SK-N-SH (cell line): ENCODE measurements around the gene GNPTAB. TPM values are rescaled to one million over a fixed set of nuclear protein-coding genes. Genes with fewer than 3 reads are reported as not detected.

Experiments
- CTCF ChIA-PET: fragments of 300-600, 350-600 bp; formaldehyde crosslinking; extraction: SDS; loops from one replicate; lab custom pipeline; 2021; lab: Yijun Ruan, JAX
- POLR2A ChIA-PET: fragments of 350-600 bp; sonication (Branson Sonifier 250); formaldehyde crosslinking; extraction: SDS; loops from one replicate; lab custom pipeline; 2020; ENCODE audit warnings: antibody characterized with exemption, inconsistent platforms; lab: Yijun Ruan, JAX
- DNase-seq: peaks from one replicate; pipeline ENCODE4 v3.0.0; 2012
- H2AFZ ChIP-seq: fragments of 200-600 bp; sonication (generic); 2 replicates; pipeline ENCODE4 v1.8.1; 2016; ENCODE audit warnings: antibody characterized with exemption, mild to moderate bottlenecking, low read depth
- H3F3A ChIP-seq: fragments of 200-600 bp; sonication (generic); replicated peaks from 2 replicates; pipeline ENCODE3; 2016; ENCODE audit warnings: antibody characterized with exemption, mild to moderate bottlenecking; ENCODE audit not compliant: insufficient read depth
- H3K27ac ChIP-seq, 2 experiments: fragments of 200-500 bp in 1 of 2; fragments of 200-600 bp in 1 of 2; sonication (Bioruptor generic) in 1 of 2; sonication (generic), shearing (Covaris generic) in 1 of 2; 2 replicates each; pipeline versions ENCODE4 v1.5.1 to v1.6.1; 2014 to 2016; ENCODE audit warnings: low read depth in 2 of 2, inconsistent platforms in 1 of 2, low read length in 1 of 2, mild to moderate bottlenecking in 1 of 2, mixed read lengths in 1 of 2
- H3K27me3 ChIP-seq: fragments of 200-600 bp; sonication (generic), shearing (Covaris generic); 2 replicates; pipeline ENCODE4 v1.6.1; 2016; ENCODE audit warnings: mixed run types; ENCODE audit not compliant: insufficient read depth
- H3K36me3 ChIP-seq, 2 experiments: fragments of 200-500 bp in 1 of 2; fragments of 200-600 bp in 1 of 2; sonication (Bioruptor generic) in 1 of 2; sonication (generic) in 1 of 2; replicated peaks in 1 of 2; 2 replicates each; pipeline versions ENCODE3 to v1.5.1; 2014 to 2016; ENCODE audit warnings: low read length in 1 of 2, mild to moderate bottlenecking in 1 of 2; ENCODE audit not compliant: insufficient read depth in 2 of 2, control insufficient read depth in 1 of 2
- H3K4me1 ChIP-seq, 2 experiments: fragments of 200-500 bp in 1 of 2; fragments of 200-600 bp in 1 of 2; sonication (Bioruptor generic) in 1 of 2; sonication (generic), shearing (Covaris generic) in 1 of 2; 2 replicates each; pipeline versions ENCODE4 v1.5.1 to v1.6.1; 2014 to 2016; ENCODE audit warnings: low read depth in 1 of 2, low read length in 1 of 2, mixed run types in 1 of 2; ENCODE audit not compliant: insufficient read depth in 2 of 2, control insufficient read depth in 1 of 2
- H3K4me2 ChIP-seq: fragments of 200-600 bp; sonication (generic), shearing (Covaris generic); 2 replicates; pipeline ENCODE4 v1.6.1; 2017; ENCODE audit warnings: mixed run types
- H3K4me3 ChIP-seq, 2 experiments: fragments of 200-500 bp in 1 of 2; fragments of 200-600 bp in 1 of 2; sonication (Bioruptor generic) in 1 of 2; sonication (generic), shearing (Covaris generic) in 1 of 2; 2 replicates each; pipeline versions ENCODE4 v1.5.1 to v1.8.1; 2014 to 2016; ENCODE audit warnings: low read depth in 2 of 2, inconsistent platforms in 1 of 2, low read length in 1 of 2, mild to moderate bottlenecking in 1 of 2, mixed read lengths in 1 of 2, moderate library complexity in 1 of 2
- H3K79me2 ChIP-seq: fragments of 200-600 bp; sonication (generic); 2 replicates; pipeline ENCODE4 v1.8.1; 2017; ENCODE audit warnings: mild to moderate bottlenecking; ENCODE audit not compliant: insufficient read depth
- H3K9ac ChIP-seq: fragments of 200-600 bp; sonication (generic); 2 replicates; pipeline ENCODE4 v1.6.1; 2017; ENCODE audit warnings: mixed run types
- H3K9me2 ChIP-seq: fragments of 200-600 bp; sonication (generic); 2 replicates; pipeline ENCODE4 v1.6.1; 2017; ENCODE audit warnings: mixed run types
- H3K9me3 ChIP-seq: fragments of 200-600 bp; sonication (generic); 2 replicates; pipeline ENCODE4 v1.6.1; 2017; ENCODE audit warnings: mixed run types, mild to moderate bottlenecking, moderate library complexity
- H4K20me1 ChIP-seq: fragments of 200-600 bp; sonication (generic); 2 replicates; pipeline ENCODE4 v1.6.1; 2017; ENCODE audit warnings: mild to moderate bottlenecking, mixed run types; ENCODE audit not compliant: insufficient read depth
- CHD2 ChIP-seq: fragments of 150-350 bp; IDR thresholded peaks from 2 replicates; pipeline ENCODE4 v1.6.1; 2018; ENCODE audit warnings: low read length; ENCODE audit not compliant: partially characterized antibody
- EP300 ChIP-seq, 2 experiments: IDR thresholded peaks; 2 replicates each; pipeline versions ENCODE4 v1.4.0 to v1.6.1; 2012; ENCODE audit warnings: borderline replicate concordance in 1 of 2, low read depth in 1 of 2, low read length in 1 of 2
- EZH2phosphoT487 ChIP-seq: fragments of 200-600 bp; sonication (generic); IDR thresholded peaks from 2 replicates; pipeline ENCODE4 v1.6.1; 2017; ENCODE audit warnings: low read depth, mixed run types, mild to moderate bottlenecking, antibody characterized with exemption, moderate library complexity, borderline replicate concordance
- FOSL2 ChIP-seq: IDR thresholded peaks from 2 replicates; pipeline ENCODE4 v1.4.0; 2012; ENCODE audit warnings: low read depth, mild to moderate bottlenecking, moderate library complexity, borderline replicate concordance
- FOXJ3 ChIP-seq: sonication (generic); formaldehyde crosslinking; IDR thresholded peaks from 2 replicates; pipeline ENCODE4 v1.5.1; 2020; ENCODE audit warnings: mild to moderate bottlenecking, missing genetic modification reagents
- JUND ChIP-seq: IDR thresholded peaks from 2 replicates; pipeline ENCODE4 v1.4.0; 2012
- MEF2A ChIP-seq: IDR thresholded peaks from 2 replicates; pipeline ENCODE4 v1.4.0; 2012; ENCODE audit warnings: low read depth, borderline replicate concordance
- MXI1 ChIP-seq: IDR thresholded peaks from 2 replicates; pipeline ENCODE4 v1.6.1; 2012; ENCODE audit warnings: mild to moderate bottlenecking, low read depth, low read length, improper control_type of control experiment
- NRF1 ChIP-seq: IDR thresholded peaks from 2 replicates; pipeline ENCODE4 v1.6.1; 2012; ENCODE audit warnings: low read depth, mild to moderate bottlenecking, low read length
- RAD21 ChIP-seq: IDR thresholded peaks from 2 replicates; pipeline ENCODE4 v1.6.1; 2012; ENCODE audit warnings: mild to moderate bottlenecking, low read length
- RFX5 ChIP-seq: IDR thresholded peaks from 2 replicates; pipeline ENCODE4 v1.6.1; 2012; ENCODE audit warnings: mild to moderate bottlenecking, improper control_type of control experiment, low read length
- SMC3 ChIP-seq: IDR thresholded peaks from 2 replicates; pipeline ENCODE4 v1.6.1; 2012; ENCODE audit warnings: low read depth, low read length, improper control_type of control experiment
- TAF1 ChIP-seq: IDR thresholded peaks from 2 replicates; pipeline ENCODE4 v1.6.1; 2012; ENCODE audit warnings: low read depth, mild to moderate bottlenecking, low read length, moderate library complexity, borderline replicate concordance
- TCF12 ChIP-seq: IDR thresholded peaks from 2 replicates; pipeline ENCODE4 v1.4.0; 2012
- YY1 ChIP-seq: IDR thresholded peaks from 2 replicates; pipeline ENCODE4 v1.4.0; 2012; ENCODE audit warnings: low read depth, mild to moderate bottlenecking
- WGBS: methylation state at CpG from one replicate; pipeline ENCODE4 v1.1.6; 2017; ENCODE audit warnings: low lambda C conversion rate; 5-methylcytosine and 5-hydroxymethylcytosine counted together
- polyA plus RNA-seq, 3 experiments: library from polyadenylated mRNA; depleted of rRNA; stranded (reverse); fragments of >200 nt; gene quantifications; 2 replicates each; pipeline ENCODE4 v1.2.3, GENCODE V29; 2012
- TF ChIP-seq, protein P1 (sequence below): IDR thresholded peaks from 2 replicates; pipeline ENCODE4; 2012
- TF ChIP-seq, protein P2 (sequence below): fragments of 150-350 bp; IDR thresholded peaks from 2 replicates; pipeline ENCODE4 v1.6.1; 2017; ENCODE audit warnings: antibody characterized with exemption, low read length, low read depth, borderline replicate concordance

Gene GNPTAB
- polyA plus RNA-seq, 1 of the 3 experiments (the other 2 are of a cell fraction), result 18.8 TPM

DNA sequence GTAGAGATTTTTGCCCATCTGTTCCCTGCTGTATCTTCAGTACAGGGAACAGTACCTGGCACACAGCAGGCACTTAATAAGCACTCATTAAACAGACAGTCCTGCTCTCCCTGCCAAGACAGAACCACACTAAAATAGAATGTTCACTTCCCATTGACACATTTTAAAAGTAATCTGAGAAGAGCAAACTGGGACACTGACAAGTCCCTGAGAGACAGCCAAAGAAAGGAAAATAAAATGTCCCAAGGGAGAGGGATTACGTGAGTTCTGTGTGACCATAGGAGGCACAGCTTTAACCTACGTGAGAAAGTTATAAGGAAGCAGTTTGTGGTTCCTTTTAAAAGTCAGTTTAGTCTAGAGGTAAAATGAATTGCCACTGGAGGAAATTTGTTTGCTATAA, 47.6 kb downstream of the GNPTAB start:
- Histone ChIP-seq H3K27me3 (no peaks in the 10 kb centered on the region), H2AFZ (no peak overlapping the region), H3K4me2 (no peak overlapping the region), H3K9me3 (no peaks in the 10 kb centered on the region), H3K79me2 (no peaks in the 10 kb centered on the region), H3K4me1 (no peaks in the 10 kb centered on the region), H3K9ac (no peak overlapping the region), H3K4me3 (no peak overlapping the region), H3K27ac (peak overlapping the region in 1 of 2 experiments; percentile 47; a peak in 2 of 4 replicates), H3F3A (peaks cover 8% of the 10 kb centered on the region), H3K36me3 (peaks cover 6% of the 10 kb centered on the region in 2 experiments), H3K9me2 (no peaks in the 10 kb centered on the region), H4K20me1 (no peaks in the 10 kb centered on the region)
- TF ChIP-seq, protein P1, sequence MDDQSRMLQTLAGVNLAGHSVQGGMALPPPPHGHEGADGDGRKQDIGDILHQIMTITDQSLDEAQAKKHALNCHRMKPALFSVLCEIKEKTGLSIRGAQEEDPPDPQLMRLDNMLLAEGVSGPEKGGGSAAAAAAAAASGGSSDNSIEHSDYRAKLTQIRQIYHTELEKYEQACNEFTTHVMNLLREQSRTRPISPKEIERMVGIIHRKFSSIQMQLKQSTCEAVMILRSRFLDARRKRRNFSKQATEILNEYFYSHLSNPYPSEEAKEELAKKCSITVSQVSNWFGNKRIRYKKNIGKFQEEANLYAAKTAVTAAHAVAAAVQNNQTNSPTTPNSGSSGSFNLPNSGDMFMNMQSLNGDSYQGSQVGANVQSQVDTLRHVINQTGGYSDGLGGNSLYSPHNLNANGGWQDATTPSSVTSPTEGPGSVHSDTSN, result no peak
- TF ChIP-seq EZH2phosphoT487, result no peak
- TF ChIP-seq TCF12, result no peak
- no peak for TF ChIP-seq JUND
- DNase-seq, result no peak
- POLR2A ChIA-PET, result interaction anchor here (0.7 kb wide), 1 partner anchor 9 kb away, joined by 3 read pairs; no protein-coding TSS in a partner anchor
- 97% methylated on average over 2 of the region's 2 CpGs for WGBS
- CTCF ChIA-PET, result interaction anchor here (1.3 to 4.6 kb wide), 2 partner anchors 10 to 57 kb away, joined by 5 to 25 read pairs; no protein-coding TSS in a partner anchor

DNA sequence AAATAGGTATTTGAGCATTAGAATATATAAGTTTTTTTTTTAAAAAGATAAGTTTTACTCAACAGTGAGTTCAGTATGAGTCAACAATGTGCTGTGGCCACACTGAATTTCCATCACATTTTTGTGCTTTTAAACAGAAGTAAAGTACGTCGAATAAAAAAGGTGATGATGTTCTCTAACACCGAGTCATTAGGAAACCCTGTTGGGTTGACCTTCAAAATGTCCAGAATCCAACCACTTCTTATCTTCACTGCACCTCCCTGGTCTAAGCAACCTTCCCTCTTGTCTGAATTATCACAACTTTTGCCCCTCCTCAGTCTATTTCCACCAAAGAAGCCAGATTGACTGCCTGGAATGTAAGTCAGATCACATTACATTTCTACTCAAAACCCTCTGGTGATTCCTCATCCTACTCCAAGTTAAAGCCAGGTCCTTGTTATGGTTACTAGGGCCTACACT, 48.5 kb downstream of the GNPTAB start:
- TF ChIP-seq, protein P1, result peak; percentile 15; the same call in 1 of the 2 replicates
- TF ChIP-seq EP300 (IDR thresholded peaks at IDR 0.05; ENCODE audit: borderline replicate concordance in 1 of 2, low read depth in 1 of 2, low read length in 1 of 2), result no peak
- TF ChIP-seq RAD21, result no peak
- peak; percentile 31; the same call in 1 of the 2 replicates for TF ChIP-seq FOSL2
- peaks cover 6% of the 10 kb centered on the region in 2 experiments for H3K36me3 ChIP-seq
- peaks cover 8% of the 10 kb centered on the region for H3F3A ChIP-seq
- H3K79me2 ChIP-seq, result no peaks in the 10 kb centered on the region
- no peak overlapping the region for H3K9ac ChIP-seq
- no peaks in the 10 kb centered on the region for H3K27me3 ChIP-seq
- H3K27ac ChIP-seq, result peak overlapping the region in 1 of 2 experiments; percentile 47; a peak in 2 of 4 replicates
- no peaks in the 10 kb centered on the region for H3K4me1 ChIP-seq
- no peak for DNase-seq
- no peaks in the 10 kb centered on the region for H3K9me3 ChIP-seq
- no peaks in the 10 kb centered on the region for H4K20me1 ChIP-seq
- ChIA-PET CTCF (no interaction called here), POLR2A (no interaction called here)
- H3K4me2 ChIP-seq, result no peak overlapping the region
- no peak overlapping the region for H2AFZ ChIP-seq
- 64% methylated on average over 3 of the region's 3 CpGs for WGBS
- H3K9me2 ChIP-seq, result no peaks in the 10 kb centered on the region
- H3K4me3 ChIP-seq, result no peak overlapping the region

DNA sequence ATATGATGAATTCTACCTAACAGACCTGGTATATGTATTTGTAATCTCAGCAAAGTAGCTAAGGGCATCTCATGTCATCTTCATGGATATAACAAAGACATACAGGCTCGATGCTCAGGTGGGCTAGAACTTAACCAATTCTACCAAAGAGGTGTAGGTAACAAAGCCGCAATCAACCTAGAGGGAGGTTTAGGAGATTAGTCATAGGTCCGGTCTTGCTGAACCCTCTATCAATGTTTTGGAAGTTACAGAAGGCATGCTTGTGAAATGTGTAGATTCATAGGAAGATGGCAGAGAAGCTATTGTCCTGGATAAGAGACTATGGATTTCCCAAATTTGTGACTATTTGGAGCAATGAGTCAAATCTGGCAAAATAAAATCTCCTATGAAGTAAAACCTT, 48.9 kb downstream of the GNPTAB start:
- no peak for TF ChIP-seq SMC3
- TF ChIP-seq FOSL2, result no peak
- TF ChIP-seq, protein P2, sequence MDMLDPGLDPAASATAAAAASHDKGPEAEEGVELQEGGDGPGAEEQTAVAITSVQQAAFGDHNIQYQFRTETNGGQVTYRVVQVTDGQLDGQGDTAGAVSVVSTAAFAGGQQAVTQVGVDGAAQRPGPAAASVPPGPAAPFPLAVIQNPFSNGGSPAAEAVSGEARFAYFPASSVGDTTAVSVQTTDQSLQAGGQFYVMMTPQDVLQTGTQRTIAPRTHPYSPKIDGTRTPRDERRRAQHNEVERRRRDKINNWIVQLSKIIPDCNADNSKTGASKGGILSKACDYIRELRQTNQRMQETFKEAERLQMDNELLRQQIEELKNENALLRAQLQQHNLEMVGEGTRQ, result no peak
- TF ChIP-seq MXI1, result no peak
- no peak for TF ChIP-seq RFX5
- no peak for TF ChIP-seq CHD2
- TF ChIP-seq NRF1, result no peak
- TF ChIP-seq MEF2A, result no peak
- no peak for TF ChIP-seq FOXJ3 (CRISPR knock-in tag)
- no peak for TF ChIP-seq TAF1
- no peak for TF ChIP-seq YY1
- Histone ChIP-seq H3K4me1 (no peaks in the 10 kb centered on the region), H3K9me3 (no peaks in the 10 kb centered on the region), H3K9ac (no peak overlapping the region), H3K4me2 (no peak overlapping the region), H2AFZ (no peak overlapping the region), H3K36me3 (peaks cover 6% of the 10 kb centered on the region in 2 experiments), H3K79me2 (no peaks in the 10 kb centered on the region), H3F3A (peaks cover 8% of the 10 kb centered on the region), H3K27ac (no peak overlapping the region), H4K20me1 (no peaks in the 10 kb centered on the region), H3K4me3 (no peak overlapping the region), H3K27me3 (no peaks in the 10 kb centered on the region), H3K9me2 (no peaks in the 10 kb centered on the region)
- 91% methylated on average over 3 of the region's 3 CpGs for WGBS
- ChIA-PET CTCF (no interaction called here), POLR2A (no interaction called here)
- no peak for DNase-seq
